Neural progenitor cell (in vitro differentiated cells): ENCODE results near the gene MAP7D3. TPM values are rescaled to one million over a fixed set of nuclear protein-coding genes. Genes with fewer than 3 reads are reported as not detected.

Source experiments
- DNase-seq: peaks from one replicate; pipeline ENCODE4 v3.0.0-alpha.2; 2016; ENCODE audit warnings: low spot score
- H2AFZ ChIP-seq: fragments of 200-600 bp; sonication (generic); replicated peaks from 2 replicates; pipeline ENCODE4 v1.6.1; 2016; ENCODE audit warnings: antibody characterized with exemption
- H3F3A ChIP-seq: fragments of 200-600 bp; sonication (generic); 2 replicates; pipeline ENCODE4 v1.6.1; 2016; ENCODE audit warnings: antibody characterized with exemption, low read depth
- H3K27ac ChIP-seq: fragments of 200-600 bp; sonication (generic); 2 replicates; pipeline ENCODE4 v1.5.1; 2016; ENCODE audit warnings: mild to moderate bottlenecking
- H3K27me3 ChIP-seq: fragments of 200-600 bp; sonication (generic); 2 replicates; pipeline ENCODE4 v1.6.1; 2016; ENCODE audit warnings: mild to moderate bottlenecking, moderate library complexity
- H3K36me3 ChIP-seq: fragments of 200-600 bp; sonication (generic); 2 replicates; pipeline ENCODE4 v1.5.1; 2016
- H3K4me1 ChIP-seq: fragments of 200-600 bp; sonication (generic); 2 replicates; pipeline ENCODE4 v1.6.1; 2016; ENCODE audit warnings: mixed run types
- H3K4me2 ChIP-seq: fragments of 200-600 bp; sonication (generic); 2 replicates; pipeline ENCODE4 v1.6.1; 2016
- H3K4me3 ChIP-seq: fragments of 200-600 bp; sonication (generic); 2 replicates; pipeline ENCODE4 v1.5.1; 2016
- H3K79me2 ChIP-seq: fragments of 200-600 bp; sonication (generic); 2 replicates; pipeline ENCODE4 v1.6.1; 2016; ENCODE audit warnings: low read depth
- H3K9ac ChIP-seq: fragments of 200-600 bp; sonication (generic); 2 replicates; pipeline ENCODE4 v1.6.1; 2016
- H3K9me3 ChIP-seq: fragments of 200-600 bp; sonication (generic); 2 replicates; pipeline ENCODE4 v1.5.1; 2016; ENCODE audit warnings: low read depth
- H4K20me1 ChIP-seq: fragments of 200-600 bp; sonication (generic); 2 replicates; pipeline ENCODE4 v1.6.1; 2016; ENCODE audit warnings: low read depth
- H3K27ac Mint-ChIP-seq: 3 replicates; pipeline ENCODE4 v1.8.0; 2021; ENCODE audit warnings: mixed read lengths
- H3K27me3 Mint-ChIP-seq: 2 replicates; pipeline ENCODE4 v1.8.0; 2022; ENCODE audit warnings: low read depth, mild to moderate bottlenecking, inconsistent platforms, moderate library complexity, mixed read lengths; ENCODE audit not compliant: insufficient read depth
- H3K36me3 Mint-ChIP-seq: 3 replicates; pipeline ENCODE4 v1.8.0; 2021; ENCODE audit warnings: mixed read lengths
- H3K4me1 Mint-ChIP-seq: 3 replicates; pipeline ENCODE4 v1.8.0; 2021; ENCODE audit warnings: mixed read lengths
- H3K4me3 Mint-ChIP-seq: 3 replicates; pipeline ENCODE4 v1.8.0; 2021; ENCODE audit warnings: mild to moderate bottlenecking, moderate library complexity, mixed read lengths
- H3K9me3 Mint-ChIP-seq: 3 replicates; pipeline ENCODE4 v1.8.0; 2020; ENCODE audit warnings: mixed read lengths
- EZH2 ChIP-seq: fragments of 200-600 bp; sonication (generic); IDR thresholded peaks from 2 replicates; pipeline ENCODE4 v1.6.1; 2017; ENCODE audit warnings: antibody characterized with exemption, mild to moderate bottlenecking, moderate library complexity
- EZH2phosphoT487 ChIP-seq: fragments of 200-600 bp; sonication (generic); IDR thresholded peaks from 2 replicates; pipeline ENCODE4 v1.6.1; 2017; ENCODE audit warnings: antibody characterized with exemption
- total RNA-seq: library from RNA; depleted of rRNA; stranded (reverse); fragments of >200 nt; gene quantifications from 2 replicates; pipeline ENCODE4 v1.2.3, GENCODE V29; 2015; ENCODE audit warnings: low replicate concordance
- TF ChIP-seq, protein P1 (sequence below): fragments of 200-600 bp; sonication (generic); IDR thresholded peaks from 2 replicates; pipeline ENCODE4 v1.5.1; 2017; ENCODE audit warnings: antibody characterized with exemption, mild to moderate bottlenecking

The MAP7D3 gene
- total RNA-seq, 1 donor from 2014 or later: 27.1 TPM

DNA sequence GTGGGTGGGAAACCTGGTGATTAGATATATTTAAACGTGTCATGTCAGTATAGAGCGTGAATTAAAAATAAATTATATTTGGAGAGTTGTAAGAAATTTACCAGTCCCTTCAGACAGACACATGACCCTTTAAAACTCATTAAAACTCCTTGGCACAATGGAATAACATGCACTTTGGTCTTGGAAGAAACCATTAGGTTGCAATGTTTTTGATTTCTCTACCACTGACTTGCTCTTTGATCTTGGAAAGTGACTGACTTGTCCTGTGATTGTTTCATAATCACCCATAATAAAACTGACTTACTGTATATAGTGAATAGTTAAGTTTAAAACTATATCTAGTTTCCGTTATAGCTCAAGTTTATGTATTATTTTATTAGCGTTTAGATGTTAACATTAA, 68.0 kb downstream of the MAP7D3 start:
- H3K27ac ChIP-seq: no peak overlapping the region
- peaks cover 4% of the 10 kb centered on the region for H3K36me3 Mint-ChIP-seq
- no peak overlapping the region for H3K4me3 ChIP-seq
- TF ChIP-seq EZH2phosphoT487 (no peak), EZH2 (no peak)
- TF ChIP-seq, protein P1, sequence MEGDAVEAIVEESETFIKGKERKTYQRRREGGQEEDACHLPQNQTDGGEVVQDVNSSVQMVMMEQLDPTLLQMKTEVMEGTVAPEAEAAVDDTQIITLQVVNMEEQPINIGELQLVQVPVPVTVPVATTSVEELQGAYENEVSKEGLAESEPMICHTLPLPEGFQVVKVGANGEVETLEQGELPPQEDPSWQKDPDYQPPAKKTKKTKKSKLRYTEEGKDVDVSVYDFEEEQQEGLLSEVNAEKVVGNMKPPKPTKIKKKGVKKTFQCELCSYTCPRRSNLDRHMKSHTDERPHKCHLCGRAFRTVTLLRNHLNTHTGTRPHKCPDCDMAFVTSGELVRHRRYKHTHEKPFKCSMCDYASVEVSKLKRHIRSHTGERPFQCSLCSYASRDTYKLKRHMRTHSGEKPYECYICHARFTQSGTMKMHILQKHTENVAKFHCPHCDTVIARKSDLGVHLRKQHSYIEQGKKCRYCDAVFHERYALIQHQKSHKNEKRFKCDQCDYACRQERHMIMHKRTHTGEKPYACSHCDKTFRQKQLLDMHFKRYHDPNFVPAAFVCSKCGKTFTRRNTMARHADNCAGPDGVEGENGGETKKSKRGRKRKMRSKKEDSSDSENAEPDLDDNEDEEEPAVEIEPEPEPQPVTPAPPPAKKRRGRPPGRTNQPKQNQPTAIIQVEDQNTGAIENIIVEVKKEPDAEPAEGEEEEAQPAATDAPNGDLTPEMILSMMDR: no peak
- H3K4me1 ChIP-seq: peaks cover 4% of the 10 kb centered on the region
- H3K4me2 ChIP-seq: no peak overlapping the region
- peaks cover 2% of the 10 kb centered on the region for H3K27me3 Mint-ChIP-seq
- H2AFZ ChIP-seq: no peak overlapping the region
- no peaks in the 10 kb centered on the region for H3K27me3 ChIP-seq
- H3K9ac ChIP-seq: no peak overlapping the region
- H4K20me1 ChIP-seq: no peaks in the 10 kb centered on the region
- H3K9me3 Mint-ChIP-seq: no peaks in the 10 kb centered on the region
- H3F3A ChIP-seq: no peaks in the 10 kb centered on the region
- peaks cover 14% of the 10 kb centered on the region for H3K4me1 Mint-ChIP-seq
- H3K4me3 Mint-ChIP-seq: no peak overlapping the region
- H3K36me3 ChIP-seq: no peaks in the 10 kb centered on the region
- H3K27ac Mint-ChIP-seq: no peak overlapping the region
- no peaks in the 10 kb centered on the region for H3K79me2 ChIP-seq
- no peak for DNase-seq
- peaks cover 5% of the 10 kb centered on the region for H3K9me3 ChIP-seq

- H3K4me1 ChIP-seq: peaks cover 4% of the 10 kb centered on the region
These were observed 68.8 kb downstream of the MAP7D3 start for GRCh38 chrX:136182414-136182813.

GRCh38 chrX:136179133-136179532, 72.1 kb downstream of the MAP7D3 start:
- Histone ChIP-seq H3K4me3 (no peak overlapping the region), H2AFZ (no peak overlapping the region), H3K27me3 (no peaks in the 10 kb centered on the region), H3K79me2 (no peaks in the 10 kb centered on the region), H4K20me1 (no peaks in the 10 kb centered on the region), H3K27ac (no peak overlapping the region), H3K4me2 (no peak overlapping the region), H3K36me3 (no peaks in the 10 kb centered on the region), H3K4me1 (no peaks in the 10 kb centered on the region), H3K9me3 (peaks cover 5% of the 10 kb centered on the region), H3F3A (no peaks in the 10 kb centered on the region), H3K9ac (no peak overlapping the region)
- no peaks in the 10 kb centered on the region for H3K9me3 Mint-ChIP-seq
- TF ChIP-seq, protein P1: no peak
- TF ChIP-seq EZH2phosphoT487: no peak
- TF ChIP-seq EZH2: no peak
- H3K27ac Mint-ChIP-seq: no peak overlapping the region
- H3K36me3 Mint-ChIP-seq: peaks cover 6% of the 10 kb centered on the region
- H3K4me1 Mint-ChIP-seq: peaks cover 7% of the 10 kb centered on the region
- DNase-seq: no peak
- H3K27me3 Mint-ChIP-seq: peaks cover under 1% of the 10 kb centered on the region
- no peak overlapping the region for H3K4me3 Mint-ChIP-seq

More at GRCh38 chrX:136182414-136182813, 68.8 kb downstream of the MAP7D3 start:
- Histone ChIP-seq H3K4me2 (no peak overlapping the region), H3K9me3 (peaks cover 5% of the 10 kb centered on the region), H3K27ac (no peak overlapping the region), H3K9ac (no peak overlapping the region), H3K79me2 (no peaks in the 10 kb centered on the region), H2AFZ (no peak overlapping the region), H4K20me1 (no peaks in the 10 kb centered on the region), H3K27me3 (no peaks in the 10 kb centered on the region), H3F3A (no peaks in the 10 kb centered on the region), H3K36me3 (no peaks in the 10 kb centered on the region), H3K4me3 (no peak overlapping the region)
- Mint-ChIP-seq H3K36me3 (peaks cover 6% of the 10 kb centered on the region), H3K4me1 (peaks cover 14% of the 10 kb centered on the region), H3K27ac (no peak overlapping the region), H3K4me3 (no peak overlapping the region), H3K27me3 (peaks cover 2% of the 10 kb centered on the region), H3K9me3 (no peaks in the 10 kb centered on the region)
- DNase-seq: no peak
- TF ChIP-seq EZH2phosphoT487: no peak
- TF ChIP-seq, protein P1: no peak
